ENCODE data around the gene SLC35A1. TPM values are rescaled to one million over a fixed set of nuclear protein-coding genes. Genes with fewer than 3 reads are reported as not detected.

Gene SLC35A1
- total RNA-seq, 2 experiments from 2014 or later: 3.8 to 4.9 TPM

GRCh38 chr6:87551799-87552198 is 79.0 kb downstream of the SLC35A1 start:
- Mint-ChIP-seq H3K27me3 (no peaks in the 10 kb centered on the region), H3K4me3 (no peak overlapping the region), H3K36me3 (ENCODE audit: low read depth) (peaks cover 73% of the 10 kb centered on the region), H3K27ac (no peak overlapping the region), H3K4me1 (ENCODE audit: low read depth) (peaks cover 7% of the 10 kb centered on the region), H3K9me3 (no peaks in the 10 kb centered on the region)
- POLR2A ChIA-PET: no interaction called here
- no peak overlapping the region for H3K27ac ChIP-seq (ENCODE audit: low read depth in 1 of 2, low read length in 2 of 2)
- H3K4me1 ChIP-seq (ENCODE audit: insufficient read depth, low read length): no peaks in the 10 kb centered on the region
- DNase-seq (no peak), ATAC-seq (ENCODE audit: poor library complexity) (no peak)
- CTCF ChIA-PET: interaction anchor here (0.9 to 1.5 kb wide), 2 partner anchors 15 to 413 kb away, joined by 3 read pairs; no protein-coding TSS in a partner anchor
- no peak overlapping the region for H3K4me3 ChIP-seq (ENCODE audit: low read length)
- H3K27me3 ChIP-seq (ENCODE audit: control insufficient read depth in 1 of 2, insufficient read depth in 2 of 2, low read length in 2 of 2): no peaks in the 10 kb centered on the region
- intact Hi-C loops (cut with DNase I, micrococcal nuclease): no loop called here
- TF ChIP-seq CTCF (IDR thresholded peaks at IDR 0.05): no peak
- H3K9me3 ChIP-seq (ENCODE audit: control insufficient read depth in 1 of 2, insufficient read depth in 1 of 2, low read length in 2 of 2): no peaks in the 10 kb centered on the region
- peaks cover 49% of the 10 kb centered on the region for H3K36me3 ChIP-seq (ENCODE audit: insufficient read depth, low read length)

DNA sequence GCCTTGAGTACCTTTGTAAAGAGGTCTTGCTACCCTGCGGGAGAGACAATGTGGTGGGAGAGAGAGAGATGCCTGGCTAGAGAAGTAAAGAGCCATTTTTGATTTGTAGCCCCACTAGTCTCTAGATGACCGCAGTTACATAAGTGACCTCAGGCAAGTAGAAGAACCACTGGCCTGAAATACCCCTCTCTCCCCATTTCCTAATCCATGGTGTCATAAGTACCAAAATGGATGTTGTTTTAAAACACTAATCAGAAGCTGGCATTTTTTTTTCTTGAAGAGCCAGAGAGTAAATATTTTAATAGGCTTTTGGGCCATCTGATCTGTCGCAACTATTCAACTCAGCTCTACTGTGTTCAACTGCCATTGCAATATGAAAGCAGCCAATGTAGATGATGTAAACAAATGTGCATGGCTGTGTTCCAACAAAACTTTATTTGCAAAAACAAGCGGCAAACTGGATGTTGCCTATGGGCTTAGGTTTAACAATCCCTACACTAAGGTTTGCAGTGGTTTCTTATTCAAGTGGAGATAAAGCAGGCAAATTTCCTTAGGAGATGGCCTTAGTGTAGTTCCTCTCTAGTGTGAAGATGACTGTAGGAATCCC is 80.5 kb downstream of the SLC35A1 start:
- Mint-ChIP-seq H3K4me3 (no peak overlapping the region), H3K27me3 (no peaks in the 10 kb centered on the region), H3K9me3 (no peaks in the 10 kb centered on the region), H3K36me3 (ENCODE audit: low read depth) (peaks cover 75% of the 10 kb centered on the region), H3K4me1 (ENCODE audit: low read depth) (peaks cover 7% of the 10 kb centered on the region), H3K27ac (peak overlapping the region; percentile 47)
- POLR2A ChIA-PET: interaction anchor here (0.6 kb wide), 1 partner anchor 36 kb away, joined by 3 read pairs; no protein-coding TSS in a partner anchor
- H3K27me3 ChIP-seq (ENCODE audit: control insufficient read depth in 1 of 2, insufficient read depth in 2 of 2, low read length in 2 of 2): no peaks in the 10 kb centered on the region
- intact Hi-C loops (cut with DNase I, micrococcal nuclease): no loop called here
- peaks cover 52% of the 10 kb centered on the region for H3K36me3 ChIP-seq (ENCODE audit: insufficient read depth, low read length)
- ATAC-seq (ENCODE audit: poor library complexity): no peak
- no peak for DNase-seq
- no peaks in the 10 kb centered on the region for H3K9me3 ChIP-seq (ENCODE audit: control insufficient read depth in 1 of 2, insufficient read depth in 1 of 2, low read length in 2 of 2)
- CTCF ChIA-PET: no interaction called here
- no peak overlapping the region for H3K27ac ChIP-seq (ENCODE audit: low read depth in 1 of 2, low read length in 2 of 2)
- no peak for TF ChIP-seq CTCF (IDR thresholded peaks at IDR 0.05)
- H3K4me1 ChIP-seq (ENCODE audit: insufficient read depth, low read length): no peaks in the 10 kb centered on the region
- no peak overlapping the region for H3K4me3 ChIP-seq (ENCODE audit: low read length)

DNA sequence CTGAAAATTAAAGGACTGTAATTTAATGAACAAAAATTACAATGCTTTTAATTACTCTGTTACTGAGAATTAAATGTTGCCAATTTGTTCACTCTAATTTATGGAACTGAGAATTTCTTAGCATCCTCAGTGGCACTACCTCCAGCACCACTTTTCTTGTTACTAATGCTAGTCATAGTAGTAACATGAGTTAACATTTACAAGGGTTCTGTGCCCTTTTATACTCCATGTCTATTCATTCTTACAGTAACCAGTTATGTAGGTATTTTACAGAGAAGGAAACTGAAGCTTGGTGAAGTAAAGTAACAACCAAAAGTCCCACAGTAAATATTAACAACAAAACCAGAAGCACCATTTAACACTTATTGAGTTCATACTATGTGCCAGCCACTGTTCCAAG is 82.7 kb downstream of the SLC35A1 start:
- H3K4me1 Mint-ChIP-seq (ENCODE audit: low read depth): peaks cover 3% of the 10 kb centered on the region
- Histone ChIP-seq H3K4me1 (ENCODE audit: insufficient read depth, low read length) (no peaks in the 10 kb centered on the region), H3K27ac (ENCODE audit: low read depth in 1 of 2, low read length in 2 of 2) (no peak overlapping the region), H3K4me3 (ENCODE audit: low read length) (no peak overlapping the region), H3K27me3 (ENCODE audit: control insufficient read depth in 1 of 2, insufficient read depth in 2 of 2, low read length in 2 of 2) (no peaks in the 10 kb centered on the region), H3K9me3 (ENCODE audit: control insufficient read depth in 1 of 2, insufficient read depth in 1 of 2, low read length in 2 of 2) (no peaks in the 10 kb centered on the region), H3K36me3 (ENCODE audit: insufficient read depth, low read length) (peaks cover 47% of the 10 kb centered on the region)
- no peak overlapping the region for H3K27ac Mint-ChIP-seq
- H3K36me3 Mint-ChIP-seq (ENCODE audit: low read depth): peaks cover 73% of the 10 kb centered on the region
- intact Hi-C loops (cut with DNase I, micrococcal nuclease): no loop called here
- H3K27me3 Mint-ChIP-seq: no peaks in the 10 kb centered on the region
- H3K4me3 Mint-ChIP-seq: no peak overlapping the region
- POLR2A ChIA-PET: no interaction called here
- ATAC-seq (ENCODE audit: poor library complexity): no peak
- CTCF ChIA-PET: interaction anchor here (2.1 kb wide), 1 partner anchor 11 kb away, joined by 5 read pairs; no protein-coding TSS in a partner anchor
- no peak for TF ChIP-seq CTCF (IDR thresholded peaks at IDR 0.05)
- DNase-seq: no peak
- H3K9me3 Mint-ChIP-seq: no peaks in the 10 kb centered on the region
